Lower leg skin (tissue), 3 donors: ENCODE results near the gene TMEM196.

Source experiments
- CTCF ChIP-seq, 3 donors: fragments of 450-650 bp; IDR thresholded peaks; one replicate each; pipeline ENCODE4 v1.5.1; 2016; ENCODE audit warnings: antibody characterized with exemption in 3 of 3, mild to moderate bottlenecking in 3 of 3, moderate library complexity in 2 of 3
- POLR2A ChIP-seq, 2 donors: fragments of 450-650 bp; IDR thresholded peaks; one replicate each; pipeline ENCODE4 v1.6.1; 2016 to 2017; ENCODE audit warnings: antibody characterized with exemption in 2 of 2, mild to moderate bottlenecking in 1 of 2, moderate library complexity in 1 of 2

- TF ChIP-seq CTCF (IDR thresholded peaks at IDR 0.05) (no peak), POLR2A (IDR thresholded peaks at IDR 0.05) (no peak)
Measured at GRCh38 chr7:19698331-19698730, 75.1 kb downstream of the TMEM196 start.
